H1 (cell line): Measurements from ENCODE around the gene DRAM1. TPM values are rescaled to one million over a fixed set of nuclear protein-coding genes. Genes with fewer than 3 reads are reported as not detected.

Experiments
- CTCF ChIA-PET: fragments of 300-600 bp; sonication (Branson Sonifier 250); formaldehyde crosslinking; loops from one replicate; lab custom pipeline; 2021; ENCODE audit not compliant: partially characterized antibody; lab: Charles Lee
- POLR2A ChIA-PET: fragments of 300-600 bp; sonication (Branson Sonifier 250); formaldehyde crosslinking; loops from one replicate; lab custom pipeline; 2021; ENCODE audit warnings: inconsistent platforms; ENCODE audit not compliant: partially characterized antibody; lab: Charles Lee
- DNase-seq, 2 experiments: peaks; one replicate each; pipeline versions ENCODE4 v3.0.0 to v3.0.0-alpha.2; 2010 to 2022; ENCODE audit warnings: low spot score in 2 of 2, low read depth in 1 of 2, mixed read lengths in 1 of 2
- FAIRE-seq: peaks from 2 replicates; lab custom pipeline; 2011; peaks lifted over from hg19 to GRCh38; lab: Jason Lieb, UNC
- H2AFZ ChIP-seq: 2 replicates; pipeline ENCODE4 v1.8.1; 2012; ENCODE audit warnings: low read length, inconsistent platforms
- H2AK5ac ChIP-seq: 2 replicates; pipeline ENCODE4 v1.6.1; 2013; ENCODE audit warnings: low read depth, low read length
- H2BK120ac ChIP-seq: replicated peaks from 2 replicates; pipeline ENCODE3; 2013; ENCODE audit warnings: low read depth, low read length, inconsistent platforms
- H2BK12ac ChIP-seq: 2 replicates; pipeline ENCODE4 v1.6.1; 2013; ENCODE audit warnings: low read depth, low read length
- H2BK15ac ChIP-seq: 2 replicates; pipeline ENCODE4 v1.6.1; 2013; ENCODE audit warnings: low read length
- H2BK20ac ChIP-seq: 2 replicates; pipeline ENCODE4 v1.6.1; 2013; ENCODE audit warnings: low read length
- H2BK5ac ChIP-seq: 2 replicates; pipeline ENCODE4 v1.6.1; 2013; ENCODE audit warnings: low read depth, low read length
- H3K14ac ChIP-seq: 2 replicates; pipeline ENCODE4 v1.6.1; 2013; ENCODE audit warnings: inconsistent platforms; ENCODE audit not compliant: insufficient read length
- H3K18ac ChIP-seq: 2 replicates; pipeline ENCODE4 v1.6.1; 2013; ENCODE audit warnings: low read length; ENCODE audit errors: extremely low read depth
- H3K23ac ChIP-seq: 2 replicates; pipeline ENCODE4 v1.6.1; 2013; ENCODE audit warnings: inconsistent platforms; ENCODE audit not compliant: insufficient read length
- H3K23me2 ChIP-seq: 2 replicates; pipeline ENCODE4 v1.6.1; 2013; ENCODE audit warnings: low read depth, low read length
- H3K27ac ChIP-seq: 2 replicates; pipeline ENCODE4 v1.6.1; 2011; ENCODE audit warnings: low read depth, low read length, inconsistent platforms
- H3K27me3 ChIP-seq, 4 experiments: replicated peaks in 1 of 4; 1 replicate in 1 of 4; 2 replicates in 3 of 4; pipeline versions ENCODE4 v1.6.1 to v1.8.1; 2011 to 2013; ENCODE audit warnings: low read length in 3 of 4, mild to moderate bottlenecking in 3 of 4, inconsistent platforms in 2 of 4, mixed read lengths in 2 of 4, moderate library complexity in 1 of 4; ENCODE audit not compliant: control insufficient read depth in 3 of 4, insufficient read depth in 3 of 4; ENCODE audit errors: extremely low read depth in 1 of 4
- H3K36me3 ChIP-seq, 4 experiments: 2 replicates each; pipeline versions ENCODE4 v1.6.1 to v1.8.1; 2011 to 2013; ENCODE audit warnings: mild to moderate bottlenecking in 4 of 4, low read length in 3 of 4, moderate library complexity in 2 of 4, control low read depth in 1 of 4, inconsistent platforms in 1 of 4; ENCODE audit not compliant: insufficient read depth in 4 of 4, control insufficient read depth in 2 of 4
- H3K4ac ChIP-seq: replicated peaks from 2 replicates; pipeline ENCODE3; 2013; ENCODE audit warnings: low read length, low read depth, mixed read lengths, inconsistent platforms; ENCODE audit not compliant: insufficient read length
- H3K4me1 ChIP-seq, 4 experiments: replicated peaks in 1 of 4; 1 replicate in 1 of 4; 2 replicates in 3 of 4; pipeline versions ENCODE4 v1.6.1 to v1.8.1; 2011 to 2013; ENCODE audit warnings: low read length in 3 of 4, inconsistent platforms in 2 of 4, mixed read lengths in 1 of 4; ENCODE audit not compliant: insufficient read depth in 4 of 4, control insufficient read depth in 3 of 4
- H3K4me2 ChIP-seq, 2 experiments: 2 replicates each; pipeline versions ENCODE4 v1.6.1 to v1.8.1; 2011 to 2013; ENCODE audit warnings: low read depth in 2 of 2, low read length in 2 of 2, control low read depth in 1 of 2, inconsistent platforms in 1 of 2, mild to moderate bottlenecking in 1 of 2; ENCODE audit not compliant: insufficient read depth in 1 of 2
- H3K4me3 ChIP-seq, 4 experiments: fragments of 200-600, 300-600 bp in 1 of 4; sonication (generic), shearing (Covaris generic), sonication (Bioruptor Twin) in 1 of 4; 2 replicates each; pipeline versions ENCODE4 v1.5.1 to v1.8.1; 2011 to 2016; ENCODE audit warnings: low read length in 4 of 4, low read depth in 3 of 4, control low read depth in 2 of 4, inconsistent platforms in 2 of 4, mild to moderate bottlenecking in 2 of 4, mixed read lengths in 1 of 4, moderate library complexity in 1 of 4; ENCODE audit not compliant: insufficient read depth in 2 of 4; ENCODE audit errors: extremely low read depth in 1 of 4
- H3K56ac ChIP-seq: replicated peaks from 2 replicates; pipeline ENCODE3; 2013; ENCODE audit warnings: low read depth, mild to moderate bottlenecking, mixed read lengths, low read length, inconsistent platforms; ENCODE audit not compliant: insufficient read length
- H3K79me1 ChIP-seq: 2 replicates; pipeline ENCODE4 v1.6.1; 2013; ENCODE audit warnings: low read depth, low read length, control low read depth
- H3K79me2 ChIP-seq, 2 experiments: 2 replicates each; pipeline versions ENCODE4 v1.6.1 to v1.8.1; 2012 to 2013; ENCODE audit warnings: low read length in 2 of 2, mild to moderate bottlenecking in 2 of 2, inconsistent platforms in 1 of 2; ENCODE audit not compliant: insufficient read depth in 2 of 2, control insufficient read depth in 1 of 2
- H3K9ac ChIP-seq, 4 experiments: replicated peaks in 1 of 4; 1 replicate in 1 of 4; 2 replicates in 3 of 4; pipeline versions ENCODE4 v1.6.1 to v1.8.1; 2011 to 2013; ENCODE audit warnings: low read depth in 3 of 4, low read length in 3 of 4, control low read depth in 2 of 4, mild to moderate bottlenecking in 2 of 4, moderate library complexity in 2 of 4, inconsistent platforms in 1 of 4; ENCODE audit errors: extremely low read depth in 1 of 4
- H3K9me3 ChIP-seq, 2 experiments: 2 replicates each; pipeline versions ENCODE4 v1.6.1 to v1.8.1; 2012 to 2013; ENCODE audit warnings: mild to moderate bottlenecking in 2 of 2, moderate library complexity in 2 of 2, control low read depth in 1 of 2, inconsistent platforms in 1 of 2, low read depth in 1 of 2, low read length in 1 of 2, mixed read lengths in 1 of 2; ENCODE audit not compliant: insufficient read depth in 2 of 2
- H4K20me1 ChIP-seq, 2 experiments: replicated peaks in 1 of 2; 2 replicates each; pipeline versions ENCODE3 to v1.8.1; 2011 to 2013; ENCODE audit warnings: inconsistent platforms in 2 of 2, low read length in 2 of 2, mild to moderate bottlenecking in 1 of 2; ENCODE audit not compliant: insufficient read depth in 2 of 2, control insufficient read depth in 1 of 2
- H4K5ac ChIP-seq: 2 replicates; pipeline ENCODE4 v1.6.1; 2013; ENCODE audit warnings: low read length, low read depth, mixed read lengths, inconsistent platforms; ENCODE audit not compliant: insufficient read length
- H4K8ac ChIP-seq: 2 replicates; pipeline ENCODE4 v1.8.0; 2013; ENCODE audit warnings: mild to moderate bottlenecking, moderate library complexity, low read length, inconsistent platforms; ENCODE audit not compliant: insufficient read depth; ENCODE audit errors: extremely low read depth
- H4K91ac ChIP-seq: replicated peaks from 2 replicates; pipeline ENCODE3; 2013; ENCODE audit warnings: low read length, mixed read lengths, inconsistent platforms; ENCODE audit not compliant: insufficient read length
- CHD2 ChIP-seq: IDR thresholded peaks from 2 replicates; pipeline ENCODE4 v1.6.1; 2012; ENCODE audit warnings: low read length, improper control_type of control experiment
- EP300 ChIP-seq, 2 experiments: IDR thresholded peaks; 1 replicate in 1 of 2; 2 replicates in 1 of 2; pipeline ENCODE4 v1.6.1; 2011 to 2012; ENCODE audit warnings: low read depth in 2 of 2, low read length in 2 of 2, mild to moderate bottlenecking in 2 of 2, borderline replicate concordance in 1 of 2, inconsistent platforms in 1 of 2, moderate library complexity in 1 of 2
- SAP30 ChIP-seq: fragments of 300-600 bp; sonication (generic); IDR thresholded peaks from 2 replicates; pipeline ENCODE4 v1.7.1; 2012; ENCODE audit warnings: low read length, moderate library complexity, mild to moderate bottlenecking, inconsistent platforms; ENCODE audit not compliant: insufficient read depth, insufficient replicate concordance
- WGBS, 2 experiments: shearing (Covaris generic) in 1 of 2; methylation state at CpG; one replicate each; pipeline versions ENCODE4 v1.1.6 to v1.1.7; 2013 to 2015; ENCODE audit warnings: low lambda C conversion rate in 2 of 2, mixed read lengths in 2 of 2, inconsistent platforms in 1 of 2, low coverage in 1 of 2, missing lambda C conversion rate in 1 of 2; ENCODE audit not compliant: insufficient replicate concordance in 2 of 2, insufficient coverage in 1 of 2, insufficient read length in 1 of 2; ENCODE audit errors: extremely low coverage in 1 of 2, missing lambda C conversion rate in 1 of 2; 5-methylcytosine and 5-hydroxymethylcytosine counted together
- polyA plus RNA-seq, 7 experiments: library from polyadenylated mRNA; depleted of rRNA in 3 of 7; stranded (reverse) in 5 of 7; unstranded in 2 of 7; fragments of >200 nt in 5 of 7; fragments of 200-250 nt in 2 of 7; gene quantifications; 1 replicate in 5 of 7; 2 replicates in 1 of 7; 4 replicates in 1 of 7; pipeline versions ENCODE4 v1.2.1 to v1.2.3, GENCODE V29; 2011 to 2013; ENCODE audit warnings: missing spikeins in 2 of 7, mixed read lengths in 2 of 7
- total RNA-seq: library from RNA; stranded (reverse); fragmentation: NEBNext Ultra II Directional; extraction: Animal tissue kit (Norgen Biotek cat#: 25700); gene quantifications from 2 replicates; pipeline ENCODE4 v1.2.1, GENCODE V29; 2021
- TF ChIP-seq, protein P1 (sequence below): IDR thresholded peaks from 2 replicates; pipeline ENCODE4 v1.6.1; 2012; ENCODE audit warnings: inconsistent platforms

Gene DRAM1
- total and polyA plus RNA-seq, 2 of the 8 experiments (the other 6 are each of a cell fraction or from before 2014, with no cell fraction given) = 4.6 to 6.2 TPM

DNA sequence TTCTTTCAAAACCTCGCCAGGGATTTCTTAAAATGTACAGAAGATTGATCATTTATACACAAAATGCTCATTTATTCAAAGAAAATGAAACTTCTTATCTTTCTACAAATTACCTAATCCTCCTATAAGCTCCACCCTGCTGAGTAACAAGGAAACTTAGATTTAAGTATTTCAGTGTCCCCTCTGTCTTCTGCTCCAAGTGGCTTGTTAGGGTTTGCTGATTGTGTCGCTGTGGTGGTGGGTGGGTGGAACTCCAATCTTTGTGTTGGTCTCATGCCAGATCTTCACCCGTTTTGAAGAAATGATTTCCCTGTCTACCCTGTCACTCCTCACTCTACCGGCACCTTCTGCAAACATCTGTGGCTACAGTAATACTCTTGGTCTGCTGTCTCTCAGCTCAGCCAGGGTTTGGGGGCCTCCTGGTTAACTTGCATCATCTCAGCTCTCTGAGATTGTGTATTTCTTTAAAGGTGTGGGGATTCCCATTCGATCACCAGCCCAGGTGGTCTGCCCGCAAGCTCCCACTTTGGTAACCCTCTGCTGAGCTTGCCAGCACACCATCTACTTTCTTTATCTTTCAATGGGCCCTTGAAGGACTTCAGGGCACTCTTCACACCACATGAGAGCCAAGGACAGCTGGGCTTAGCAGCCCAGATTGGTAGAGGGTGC, 73.8 kb downstream of the DRAM1 start:
- H2BK15ac ChIP-seq = no peak overlapping the region

More for the DNA sequence above, 73.8 kb downstream of the DRAM1 start:
- Histone ChIP-seq H3K56ac (no peak overlapping the region), H2AK5ac (no peak overlapping the region), H3K9ac (no peak overlapping the region), H3K27ac (no peak overlapping the region), H4K8ac (no peak overlapping the region), H2BK120ac (no peak overlapping the region)
- WGBS, 2 experiments = 88% methylated on average over 6 of the region's 6 CpGs; no CpG with 5 or more reads in 1 of the 2 experiments
- no peak for DNase-seq
- TF ChIP-seq, protein P1, sequence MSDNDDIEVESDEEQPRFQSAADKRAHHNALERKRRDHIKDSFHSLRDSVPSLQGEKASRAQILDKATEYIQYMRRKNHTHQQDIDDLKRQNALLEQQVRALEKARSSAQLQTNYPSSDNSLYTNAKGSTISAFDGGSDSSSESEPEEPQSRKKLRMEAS = no peak
- TF ChIP-seq CHD2 (no peak), SAP30 (no peak), EP300 (IDR thresholded peaks at IDR 0.05; ENCODE audit: borderline replicate concordance in 1 of 2, low read depth in 2 of 2, low read length in 2 of 2) (no peak)
- TF ChIP-seq, all 59 proteins: peak for 0
- no peak overlapping the region for H3K4me3 ChIP-seq
- H3K14ac ChIP-seq = no peak overlapping the region
- H3K9me3 ChIP-seq = no peaks in the 10 kb centered on the region
- no peak overlapping the region for H3K18ac ChIP-seq
- no peak for FAIRE-seq
- H2BK20ac ChIP-seq = no peak overlapping the region
- H3K79me2 ChIP-seq = no peaks in the 10 kb centered on the region
- H2AFZ ChIP-seq = no peak overlapping the region
- no peaks in the 10 kb centered on the region for H4K20me1 ChIP-seq
- no peak overlapping the region for H3K23ac ChIP-seq
- CTCF ChIA-PET = interaction anchor here (0.6 to 2.6 kb wide), 5 partner anchors 11 to 818 kb away, joined by 3 to 15 read pairs (median 3); no protein-coding TSS in a partner anchor
- no peak overlapping the region for H3K4ac ChIP-seq
- no peak overlapping the region for H4K5ac ChIP-seq
- no peaks in the 10 kb centered on the region for H3K23me2 ChIP-seq
- H3K79me1 ChIP-seq = no peaks in the 10 kb centered on the region
- H2BK12ac ChIP-seq = no peak overlapping the region
- no peak overlapping the region for H2BK5ac ChIP-seq
- H4K91ac ChIP-seq = no peak overlapping the region
- H3K4me2 ChIP-seq = no peak overlapping the region
- POLR2A ChIA-PET = no interaction called here
- H3K27me3 ChIP-seq = no peaks in the 10 kb centered on the region
- H3K36me3 ChIP-seq = no peaks in the 10 kb centered on the region
- H3K4me1 ChIP-seq = no peaks in the 10 kb centered on the region
